Measurements from ENCODE around the gene EPB41L4A.

The EPB41L4A gene

DNA sequence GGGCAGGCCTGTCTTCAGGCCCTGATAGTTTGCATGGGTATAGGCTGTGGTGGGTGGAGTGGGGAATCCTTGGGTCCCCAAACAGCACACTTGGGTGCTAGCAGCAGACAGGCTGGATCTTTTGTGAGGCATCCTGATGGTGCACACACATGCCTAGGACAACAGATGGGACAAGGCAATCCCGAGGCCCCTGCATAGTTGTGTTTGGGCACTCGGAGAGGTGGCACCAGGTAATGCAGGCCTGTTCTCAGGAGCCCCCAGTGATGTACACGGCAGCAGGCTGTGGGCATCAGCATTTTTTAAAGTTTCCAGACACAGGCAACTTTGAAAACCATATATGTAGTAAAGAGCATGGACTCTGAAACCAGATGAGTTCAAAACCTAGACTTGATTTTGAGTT, 65.4 kb downstream of the EPB41L4A start:
- Histone ChIP-seq H3K4me2 (peak overlapping the region; percentile 88; the same call in 1 of the 2 replicates), H3K27ac (no peak overlapping the region), H3K9ac (no peak overlapping the region), H3K36me3 (ENCODE audit: insufficient read depth) (no peaks in the 10 kb centered on the region), H3K79me2 (ENCODE audit: insufficient read depth, low read depth) (no peaks in the 10 kb centered on the region), H4K20me1 (ENCODE audit: insufficient read depth) (no peaks in the 10 kb centered on the region), H3K27me3 (ENCODE audit: insufficient read depth, low read depth) (no peaks in the 10 kb centered on the region), H3K4me1 (ENCODE audit: low read depth, poor library complexity, severe bottlenecking) (peaks cover 65% of the 10 kb centered on the region), H2AFZ (ENCODE audit: low read depth) (no peak overlapping the region), H3K4me3 (IDR thresholded peaks at IDR 0.05; ENCODE audit: insufficient read depth, low read depth, low read length) (no peak overlapping the region)
- TF ChIP-seq, protein P1, sequence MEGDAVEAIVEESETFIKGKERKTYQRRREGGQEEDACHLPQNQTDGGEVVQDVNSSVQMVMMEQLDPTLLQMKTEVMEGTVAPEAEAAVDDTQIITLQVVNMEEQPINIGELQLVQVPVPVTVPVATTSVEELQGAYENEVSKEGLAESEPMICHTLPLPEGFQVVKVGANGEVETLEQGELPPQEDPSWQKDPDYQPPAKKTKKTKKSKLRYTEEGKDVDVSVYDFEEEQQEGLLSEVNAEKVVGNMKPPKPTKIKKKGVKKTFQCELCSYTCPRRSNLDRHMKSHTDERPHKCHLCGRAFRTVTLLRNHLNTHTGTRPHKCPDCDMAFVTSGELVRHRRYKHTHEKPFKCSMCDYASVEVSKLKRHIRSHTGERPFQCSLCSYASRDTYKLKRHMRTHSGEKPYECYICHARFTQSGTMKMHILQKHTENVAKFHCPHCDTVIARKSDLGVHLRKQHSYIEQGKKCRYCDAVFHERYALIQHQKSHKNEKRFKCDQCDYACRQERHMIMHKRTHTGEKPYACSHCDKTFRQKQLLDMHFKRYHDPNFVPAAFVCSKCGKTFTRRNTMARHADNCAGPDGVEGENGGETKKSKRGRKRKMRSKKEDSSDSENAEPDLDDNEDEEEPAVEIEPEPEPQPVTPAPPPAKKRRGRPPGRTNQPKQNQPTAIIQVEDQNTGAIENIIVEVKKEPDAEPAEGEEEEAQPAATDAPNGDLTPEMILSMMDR (conservative IDR thresholded peaks at IDR 0.05; ENCODE audit: low read depth, low read length) = no peak

DNA sequence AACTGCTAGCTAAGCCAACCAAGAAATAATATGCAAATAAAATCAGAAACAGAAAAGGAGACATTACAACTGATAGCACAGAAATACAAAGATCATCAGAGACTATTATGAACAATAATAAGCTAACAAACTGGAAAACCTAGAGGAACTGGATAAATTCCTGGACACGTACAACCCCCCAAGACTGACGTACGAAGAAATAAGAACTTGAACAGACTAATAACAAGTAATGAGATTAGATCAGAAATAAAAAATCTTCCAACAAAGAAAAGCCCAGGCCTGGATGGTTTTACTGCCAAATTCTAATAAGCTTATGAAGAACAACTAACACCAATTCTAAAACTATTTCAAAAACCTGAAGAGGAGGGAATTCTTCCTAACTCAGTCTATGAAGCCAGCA, 67.9 kb downstream of the EPB41L4A start:
- Histone ChIP-seq H3K4me3 (IDR thresholded peaks at IDR 0.05; ENCODE audit: insufficient read depth, low read depth, low read length) (no peak overlapping the region), H3K79me2 (ENCODE audit: insufficient read depth, low read depth) (no peaks in the 10 kb centered on the region), H3K27me3 (ENCODE audit: insufficient read depth, low read depth) (no peaks in the 10 kb centered on the region), H4K20me1 (ENCODE audit: insufficient read depth) (no peaks in the 10 kb centered on the region), H2AFZ (ENCODE audit: low read depth) (no peak overlapping the region), H3K4me1 (ENCODE audit: low read depth, poor library complexity, severe bottlenecking) (peaks cover 76% of the 10 kb centered on the region), H3K9ac (no peak overlapping the region), H3K27ac (no peak overlapping the region), H3K36me3 (ENCODE audit: insufficient read depth) (no peaks in the 10 kb centered on the region), H3K4me2 (no peak overlapping the region)
- TF ChIP-seq, protein P1 (conservative IDR thresholded peaks at IDR 0.05; ENCODE audit: low read depth, low read length) = no peak

DNA sequence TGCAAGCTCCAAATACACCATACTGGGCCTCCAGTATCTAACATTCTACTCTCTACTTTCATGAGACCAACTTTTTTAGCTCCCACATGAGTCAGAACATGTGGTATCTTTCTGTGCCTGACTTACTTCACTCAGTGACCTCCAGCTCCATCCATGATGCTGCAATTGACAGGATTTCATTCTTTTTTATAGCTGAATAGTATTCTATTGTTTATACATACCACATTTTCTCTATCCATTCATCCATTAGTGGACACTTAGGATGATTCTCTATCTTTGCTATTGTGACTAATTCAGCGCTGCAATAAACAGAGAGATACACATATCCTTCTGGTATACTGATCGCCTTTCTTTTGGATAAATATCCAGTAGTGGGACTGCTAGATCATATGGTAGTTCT, 68.5 kb downstream of the EPB41L4A start:
- H3K79me2 ChIP-seq (ENCODE audit: insufficient read depth, low read depth) = no peaks in the 10 kb centered on the region
- H2AFZ ChIP-seq (ENCODE audit: low read depth) = no peak overlapping the region
- H3K4me3 ChIP-seq (IDR thresholded peaks at IDR 0.05; ENCODE audit: insufficient read depth, low read depth, low read length) = no peak overlapping the region
- TF ChIP-seq, protein P1 (conservative IDR thresholded peaks at IDR 0.05; ENCODE audit: low read depth, low read length) = no peak
- no peaks in the 10 kb centered on the region for H3K27me3 ChIP-seq (ENCODE audit: insufficient read depth, low read depth)
- H3K4me1 ChIP-seq (ENCODE audit: low read depth, poor library complexity, severe bottlenecking) = peaks cover 76% of the 10 kb centered on the region
- H4K20me1 ChIP-seq (ENCODE audit: insufficient read depth) = no peaks in the 10 kb centered on the region
- no peak overlapping the region for H3K9ac ChIP-seq
- no peak overlapping the region for H3K27ac ChIP-seq
- no peaks in the 10 kb centered on the region for H3K36me3 ChIP-seq (ENCODE audit: insufficient read depth)
- H3K4me2 ChIP-seq = peak overlapping the region; percentile 96; the same call in 1 of the 2 replicates

DNA sequence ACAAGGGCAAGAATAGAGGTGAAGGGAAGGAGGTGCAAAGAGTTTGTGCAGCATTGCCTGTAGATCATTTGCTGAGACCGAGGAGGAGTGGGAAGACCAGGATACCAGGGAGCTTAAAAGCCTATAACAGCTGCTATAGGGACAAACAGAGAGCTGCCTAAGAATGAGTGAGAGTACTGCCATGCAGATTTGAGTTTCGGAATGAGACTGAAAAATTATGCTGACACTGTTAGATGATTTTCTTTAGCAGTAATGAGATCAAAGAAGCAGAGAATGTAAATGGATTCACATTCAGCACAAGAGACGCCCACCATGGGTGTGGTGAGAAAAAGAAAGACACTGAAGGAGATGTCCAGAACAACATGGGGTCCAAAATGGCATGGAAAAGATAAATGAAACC, 69.7 kb downstream of the EPB41L4A start:
- H3K36me3 ChIP-seq (ENCODE audit: insufficient read depth) = no peaks in the 10 kb centered on the region
- H3K27ac ChIP-seq = peak overlapping the region; percentile 75
- H3K4me1 ChIP-seq (ENCODE audit: low read depth, poor library complexity, severe bottlenecking) = peaks cover 67% of the 10 kb centered on the region
- H2AFZ ChIP-seq (ENCODE audit: low read depth) = peak overlapping the region; percentile 29; the same call in 1 of the 2 replicates
- TF ChIP-seq, protein P1 (conservative IDR thresholded peaks at IDR 0.05; ENCODE audit: low read depth, low read length) = no peak
- no peaks in the 10 kb centered on the region for H3K27me3 ChIP-seq (ENCODE audit: insufficient read depth, low read depth)
- peak overlapping the region; percentile 28; the same call in 1 of the 2 replicates for H3K9ac ChIP-seq
- H3K4me2 ChIP-seq = peak overlapping the region; percentile 96
- H4K20me1 ChIP-seq (ENCODE audit: insufficient read depth) = no peaks in the 10 kb centered on the region
- no peak overlapping the region for H3K4me3 ChIP-seq (IDR thresholded peaks at IDR 0.05; ENCODE audit: insufficient read depth, low read depth, low read length)
- no peaks in the 10 kb centered on the region for H3K79me2 ChIP-seq (ENCODE audit: insufficient read depth, low read depth)

All from KMS-11 (cell line).